HEK293 (cell line): ENCODE data around the gene BMP6.

Source experiments
- CTCF ChIA-PET: fragments of 350-600 bp; formaldehyde crosslinking; extraction: SDS; loops from one replicate; lab custom pipeline; 2021; ENCODE audit warnings: antibody characterized with exemption; lab: Yijun Ruan, JAX
- POLR2A ChIA-PET: fragments of 300-600 bp; formaldehyde crosslinking; extraction: SDS; loops from one replicate; lab custom pipeline; 2020; ENCODE audit warnings: antibody characterized with exemption, inconsistent platforms; lab: Yijun Ruan, JAX
- H3K27ac ChIP-seq: fragments of 200-500 bp; sonication (Bioruptor generic); 2 replicates; pipeline ENCODE4 v1.5.1; 2014; ENCODE audit warnings: low read depth, low read length, control low read depth, inconsistent platforms; ENCODE audit errors: extremely low read depth
- H3K36me3 ChIP-seq, 2 experiments: fragments of 200-500 bp in 1 of 2; sonication (Bioruptor generic) in 1 of 2; 1 replicate in 1 of 2; 2 replicates in 1 of 2; pipeline ENCODE4 v1.5.1; 2014 to 2017; ENCODE audit warnings: inconsistent platforms in 2 of 2, low read length in 2 of 2; ENCODE audit not compliant: control insufficient read depth in 2 of 2, insufficient read depth in 1 of 2
- H3K4me1 ChIP-seq: fragments of 200-500 bp; sonication (Bioruptor generic); 2 replicates; pipeline ENCODE4 v1.5.1; 2014; ENCODE audit warnings: mild to moderate bottlenecking, low read length, inconsistent platforms; ENCODE audit not compliant: control insufficient read depth, insufficient read depth
- H3K4me3 ChIP-seq: 2 replicates; pipeline ENCODE4 v1.5.1; 2011; ENCODE audit warnings: low read depth, mild to moderate bottlenecking, control low read depth, low read length, moderate library complexity
- H3K9me3 ChIP-seq: fragments of 200-500 bp; sonication (Bioruptor generic); 2 replicates; pipeline ENCODE4 v1.5.1; 2014; ENCODE audit warnings: low read depth, low read length, inconsistent platforms; ENCODE audit not compliant: control insufficient read depth, insufficient read depth
- HIC1 ChIP-seq: fragments of 450-650 bp; formaldehyde crosslinking; IDR thresholded peaks from 2 replicates; pipeline ENCODE4 v1.5.1; 2016; ENCODE audit warnings: missing biosample characterization, missing genetic modification characterization
- HOXA7 ChIP-seq: sonication (generic); formaldehyde crosslinking; IDR thresholded peaks from 2 replicates; pipeline ENCODE4 v1.8.1; 2022; ENCODE audit warnings: missing genetic modification reagents, borderline replicate concordance
- HOXC10 ChIP-seq: sonication (generic); formaldehyde crosslinking; IDR thresholded peaks from 2 replicates; pipeline ENCODE4 v1.8.1; 2023; ENCODE audit warnings: mild to moderate bottlenecking, missing genetic modification reagents
- ZBTB7A ChIP-seq: fragments of 450-650 bp; formaldehyde crosslinking; IDR thresholded peaks from 2 replicates; pipeline ENCODE4 v1.5.1; 2016; ENCODE audit warnings: low read depth, missing biosample characterization, missing genetic modification characterization
- ZFP37 ChIP-seq: fragments of 450-650 bp; formaldehyde crosslinking; IDR thresholded peaks from 2 replicates; pipeline ENCODE4 v1.5.1; 2016; ENCODE audit warnings: missing biosample characterization, missing genetic modification characterization
- ZNF223 ChIP-seq: fragments of 450-650 bp; formaldehyde crosslinking; IDR thresholded peaks from 2 replicates; pipeline ENCODE4 v1.5.1; 2016; ENCODE audit warnings: missing biosample characterization, missing genetic modification characterization
- ZNF23 ChIP-seq: fragments of 450-650 bp; formaldehyde crosslinking; IDR thresholded peaks from 2 replicates; pipeline ENCODE4 v1.5.1; 2016; ENCODE audit warnings: missing biosample characterization, missing genetic modification characterization, borderline replicate concordance
- ZNF239 ChIP-seq: fragments of 450-650 bp; formaldehyde crosslinking; IDR thresholded peaks from 2 replicates; pipeline ENCODE4 v1.5.1; 2016; ENCODE audit warnings: missing biosample characterization, missing genetic modification characterization
- ZNF266 ChIP-seq: fragments of 450-650 bp; formaldehyde crosslinking; IDR thresholded peaks from 2 replicates; pipeline ENCODE4 v1.5.1; 2016; ENCODE audit warnings: missing biosample characterization, missing genetic modification characterization, low read depth
- ZNF274 ChIP-seq, 2 experiments: fragments of 200-500 bp in 1 of 2; fragments of 450-650 bp in 1 of 2; sonication (Bioruptor generic) in 1 of 2; formaldehyde crosslinking in 1 of 2; IDR thresholded peaks; 2 replicates each; pipeline versions ENCODE4 v1.5.1 to v1.6.1; 2014 to 2016; ENCODE audit warnings: borderline replicate concordance in 1 of 2, inconsistent platforms in 1 of 2, low read length in 1 of 2, missing biosample characterization in 1 of 2, missing genetic modification characterization in 1 of 2
- ZNF280D ChIP-seq: fragments of 450-650 bp; formaldehyde crosslinking; IDR thresholded peaks from 2 replicates; pipeline ENCODE4 v1.5.1; 2016; ENCODE audit warnings: missing biosample characterization, missing genetic modification characterization
- ZNF366 ChIP-seq: fragments of 450-650 bp; formaldehyde crosslinking; conservative IDR thresholded peaks from 2 replicates; pipeline ENCODE4 v1.5.1; 2016; ENCODE audit warnings: missing biosample characterization, missing genetic modification characterization
- ZNF391 ChIP-seq: fragments of 450-650 bp; formaldehyde crosslinking; IDR thresholded peaks from 2 replicates; pipeline ENCODE4 v1.5.1; 2016; ENCODE audit warnings: low read depth, missing biosample characterization, missing genetic modification characterization, borderline replicate concordance
- ZNF394 ChIP-seq: fragments of 450-650 bp; formaldehyde crosslinking; IDR thresholded peaks from 2 replicates; pipeline ENCODE4 v1.5.1; 2016; ENCODE audit warnings: missing biosample characterization, missing genetic modification characterization, mild to moderate bottlenecking, moderate library complexity, borderline replicate concordance
- ZNF501 ChIP-seq: fragments of 450-650 bp; formaldehyde crosslinking; IDR thresholded peaks from 2 replicates; pipeline ENCODE4 v1.5.1; 2016; ENCODE audit warnings: missing biosample characterization, missing genetic modification characterization
- ZNF510 ChIP-seq: fragments of 450-650 bp; formaldehyde crosslinking; IDR thresholded peaks from 2 replicates; pipeline ENCODE4 v1.5.1; 2018; ENCODE audit warnings: mild to moderate bottlenecking, missing genetic modification characterization, missing biosample characterization; ENCODE audit not compliant: insufficient replicate concordance
- ZNF555 ChIP-seq: fragments of 450-650 bp; formaldehyde crosslinking; conservative IDR thresholded peaks from 2 replicates; pipeline ENCODE4 v1.5.1; 2017; ENCODE audit warnings: missing biosample characterization, mild to moderate bottlenecking, missing genetic modification characterization, inconsistent platforms
- ZNF623 ChIP-seq: fragments of 450-650 bp; formaldehyde crosslinking; IDR thresholded peaks from 2 replicates; pipeline ENCODE4 v1.5.1; 2016; ENCODE audit warnings: missing biosample characterization, missing genetic modification characterization
- ZNF624 ChIP-seq: fragments of 450-650 bp; formaldehyde crosslinking; IDR thresholded peaks from 2 replicates; pipeline ENCODE4 v1.5.1; 2017; ENCODE audit warnings: missing biosample characterization, missing genetic modification characterization
- ZNF658 ChIP-seq: fragments of 450-650 bp; formaldehyde crosslinking; IDR thresholded peaks from 2 replicates; pipeline ENCODE4; 2016; ENCODE audit warnings: missing biosample characterization, missing genetic modification characterization
- ZNF704 ChIP-seq: fragments of 450-650 bp; formaldehyde crosslinking; IDR thresholded peaks from 2 replicates; pipeline ENCODE4 v1.5.1; 2016; ENCODE audit warnings: missing biosample characterization, missing genetic modification characterization
- ZNF707 ChIP-seq: fragments of 450-650 bp; formaldehyde crosslinking; IDR thresholded peaks from 2 replicates; pipeline ENCODE4 v1.5.1; 2016; ENCODE audit warnings: missing biosample characterization, missing genetic modification characterization
- ZNF791 ChIP-seq: fragments of 450-650 bp; formaldehyde crosslinking; IDR thresholded peaks from 2 replicates; pipeline ENCODE4 v1.5.1; 2016; ENCODE audit warnings: missing biosample characterization, missing genetic modification characterization
- ZNF830 ChIP-seq: fragments of 450-650 bp; IDR thresholded peaks from 2 replicates; pipeline ENCODE4 v1.5.0; 2018; ENCODE audit warnings: missing biosample characterization, missing genetic modification characterization, low read depth, mild to moderate bottlenecking, moderate library complexity
- ZNF837 ChIP-seq: fragments of 450-650 bp; formaldehyde crosslinking; IDR thresholded peaks from 2 replicates; pipeline ENCODE4 v1.5.1; 2016; ENCODE audit warnings: missing biosample characterization, missing genetic modification characterization

The BMP6 gene

GRCh38 chr6:7820288-7820835, 94.5 kb downstream of the BMP6 start:
- H3K36me3 ChIP-seq, result no peaks in the 10 kb centered on the region
- TF ChIP-seq ZNF791 (no peak), ZNF394 (tag by site-specific recombination) (no peak), ZNF223 (tag by site-specific recombination) (no peak), ZNF280D (tag by site-specific recombination) (no peak), ZNF704 (no peak), ZNF239 (tag by site-specific recombination) (no peak), ZNF266 (tag by site-specific recombination) (no peak), ZNF555 (tag by site-specific recombination) (no peak), ZNF830 (tag by site-specific recombination) (no peak), ZBTB7A (tag by site-specific recombination) (no peak), ZNF501 (tag by site-specific recombination) (no peak), ZNF391 (no peak), ZFP37 (no peak), HOXC10 (CRISPR knock-in tag) (no peak), ZNF837 (tag by site-specific recombination) (no peak), ZNF624 (tag by site-specific recombination) (no peak), ZNF274 (IDR thresholded peaks at IDR 0.05; ENCODE audit: low read length) (no peak), ZNF274 (tag by site-specific recombination; IDR thresholded peaks at IDR 0.05; ENCODE audit: borderline replicate concordance) (no peak)
- TF ChIP-seq, all 188 proteins: peak for 0
- Histone ChIP-seq H3K4me1 (no peaks in the 10 kb centered on the region), H3K4me3 (no peak overlapping the region), H3K9me3 (no peaks in the 10 kb centered on the region), H3K27ac (no peak overlapping the region)
- CTCF ChIA-PET, result interaction anchor here (0.9 to 1.4 kb wide), 2 partner anchors 94 to 97 kb away, joined by 3 to 4 read pairs; partner anchors contain the start of gene BMP6
- POLR2A ChIA-PET, result no interaction called here

GRCh38 chr6:7821426-7821825, 95.5 kb downstream of the BMP6 start:
- Histone ChIP-seq H3K4me3 (no peak overlapping the region), H3K36me3 (no peaks in the 10 kb centered on the region), H3K9me3 (no peaks in the 10 kb centered on the region), H3K27ac (no peak overlapping the region), H3K4me1 (no peaks in the 10 kb centered on the region)
- POLR2A ChIA-PET, result no interaction called here
- 0 out of 2 replicates have a peak, but pooled peaks have one; percentile 24 for TF ChIP-seq ZNF366 (tag by site-specific recombination)
- no peak for TF ChIP-seq HOXA7 (CRISPR knock-in tag)
- CTCF ChIA-PET, result no interaction called here

- Histone ChIP-seq H3K9me3 (no peaks in the 10 kb centered on the region), H3K27ac (no peak overlapping the region), H3K4me1 (no peaks in the 10 kb centered on the region), H3K36me3 (no peaks in the 10 kb centered on the region), H3K4me3 (no peak overlapping the region)
- ChIA-PET CTCF (no interaction called here), POLR2A (no interaction called here)
- TF ChIP-seq HOXA7 (CRISPR knock-in tag) (no peak), ZNF23 (tag by site-specific recombination) (no peak), ZNF510 (tag by site-specific recombination) (no peak), ZNF707 (no peak), ZNF658 (no peak), ZNF623 (tag by site-specific recombination) (peak; percentile 94), HIC1 (no peak), ZNF501 (tag by site-specific recombination) (no peak)
These were observed 97.7 kb downstream of the BMP6 start for GRCh38 chr6:7823552-7823951.
